Measurements from ENCODE around the gene ACHE.

The ACHE gene

DNA sequence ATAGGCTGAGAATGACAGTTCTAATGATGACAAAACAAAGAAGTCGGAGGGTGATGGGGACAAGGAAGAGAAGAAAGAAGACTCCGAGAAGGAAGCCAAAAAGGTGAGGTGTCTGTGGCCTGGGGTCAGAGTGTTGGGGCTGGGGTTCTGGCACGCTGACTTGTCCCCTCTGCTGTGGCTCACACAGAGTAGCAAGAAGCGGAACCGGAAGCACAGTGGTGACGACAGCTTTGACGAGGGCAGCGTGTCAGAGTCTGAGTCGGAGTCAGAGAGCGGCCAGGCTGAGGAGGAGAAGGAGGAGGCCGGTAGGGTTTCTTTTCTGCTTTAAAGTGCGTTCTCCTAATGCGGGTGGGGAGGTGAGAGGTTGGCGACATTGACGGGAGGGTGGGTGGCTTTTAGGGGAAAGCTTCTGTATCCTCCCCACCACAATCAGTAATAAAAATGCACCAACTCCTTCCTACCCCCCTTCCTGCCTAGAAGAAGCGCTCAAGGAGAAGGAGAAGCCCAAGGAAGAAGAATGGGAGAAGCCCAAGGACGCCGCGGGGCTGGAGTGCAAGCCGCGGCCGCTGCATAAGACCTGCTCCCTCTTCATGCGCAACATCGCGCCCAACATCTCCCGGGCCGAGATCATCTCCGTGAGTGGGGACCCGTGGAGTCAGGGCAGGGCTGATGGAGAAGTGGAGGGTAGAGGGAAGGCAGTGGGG lies 10.8 kb downstream of the ACHE start:
- peaks cover 7% of the 10 kb centered on the region; the same call in 1 of the 2 replicates for H3K4me1 ChIP-seq
- TF ChIP-seq, protein P1, sequence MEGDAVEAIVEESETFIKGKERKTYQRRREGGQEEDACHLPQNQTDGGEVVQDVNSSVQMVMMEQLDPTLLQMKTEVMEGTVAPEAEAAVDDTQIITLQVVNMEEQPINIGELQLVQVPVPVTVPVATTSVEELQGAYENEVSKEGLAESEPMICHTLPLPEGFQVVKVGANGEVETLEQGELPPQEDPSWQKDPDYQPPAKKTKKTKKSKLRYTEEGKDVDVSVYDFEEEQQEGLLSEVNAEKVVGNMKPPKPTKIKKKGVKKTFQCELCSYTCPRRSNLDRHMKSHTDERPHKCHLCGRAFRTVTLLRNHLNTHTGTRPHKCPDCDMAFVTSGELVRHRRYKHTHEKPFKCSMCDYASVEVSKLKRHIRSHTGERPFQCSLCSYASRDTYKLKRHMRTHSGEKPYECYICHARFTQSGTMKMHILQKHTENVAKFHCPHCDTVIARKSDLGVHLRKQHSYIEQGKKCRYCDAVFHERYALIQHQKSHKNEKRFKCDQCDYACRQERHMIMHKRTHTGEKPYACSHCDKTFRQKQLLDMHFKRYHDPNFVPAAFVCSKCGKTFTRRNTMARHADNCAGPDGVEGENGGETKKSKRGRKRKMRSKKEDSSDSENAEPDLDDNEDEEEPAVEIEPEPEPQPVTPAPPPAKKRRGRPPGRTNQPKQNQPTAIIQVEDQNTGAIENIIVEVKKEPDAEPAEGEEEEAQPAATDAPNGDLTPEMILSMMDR (IDR thresholded peaks at IDR 0.05; ENCODE audit: low read depth, low read length) = no peak
- H3K36me3 ChIP-seq = peaks cover 92% of the 10 kb centered on the region
- DNase-seq = no peak
- H3K27me3 ChIP-seq = no peaks in the 10 kb centered on the region
- no peak overlapping the region for H3K4me3 ChIP-seq (ENCODE audit: low read depth, low read length)
- no peaks in the 10 kb centered on the region for H3K9me3 ChIP-seq

DNA sequence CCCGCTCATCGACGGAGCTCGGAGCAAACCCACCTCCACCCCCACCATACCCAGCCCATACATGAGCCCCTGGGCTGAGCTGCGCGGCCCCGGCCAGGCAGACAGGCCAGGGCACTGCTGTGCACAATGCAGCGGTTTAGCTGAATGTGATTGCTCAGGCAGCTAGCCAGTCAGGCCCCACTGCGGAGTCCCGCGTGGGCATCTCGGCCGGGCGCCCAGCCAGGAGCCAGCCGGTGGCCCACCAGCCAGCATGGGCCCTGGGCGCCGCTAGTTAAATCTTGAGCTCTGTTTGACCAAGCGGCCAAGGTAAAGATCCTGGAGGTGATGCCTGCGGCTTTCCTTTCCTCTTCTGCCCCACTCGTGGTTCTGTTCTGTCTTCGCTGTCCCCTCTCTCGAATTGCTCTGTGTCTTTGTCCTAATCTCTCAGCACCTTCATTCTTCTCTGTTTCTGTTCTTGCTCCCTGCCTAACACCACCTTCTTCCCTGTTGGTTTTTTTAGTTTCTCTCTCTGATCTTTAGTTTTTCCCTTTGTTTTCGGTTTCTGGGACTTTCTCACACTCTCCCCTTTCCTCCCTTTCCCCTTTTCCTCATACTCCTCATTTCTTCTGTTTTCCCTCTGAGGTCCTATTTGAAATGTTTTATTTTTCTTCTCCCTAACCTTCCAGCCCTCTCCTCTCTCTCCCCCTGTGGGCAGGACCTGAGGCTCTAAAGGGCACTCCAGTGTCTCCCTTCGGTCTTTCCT lies 12.7 kb downstream of the ACHE start:
- TF ChIP-seq, protein P1 (IDR thresholded peaks at IDR 0.05; ENCODE audit: low read depth, low read length) = no peak
- peaks cover 96% of the 10 kb centered on the region for H3K36me3 ChIP-seq
- H3K4me3 ChIP-seq (ENCODE audit: low read depth, low read length) = no peak overlapping the region
- 0 out of 2 replicates have a peak, but pooled peaks cover 3% of the 10 kb centered on the region for H3K4me1 ChIP-seq
- H3K27me3 ChIP-seq = no peaks in the 10 kb centered on the region
- DNase-seq = no peak
- no peaks in the 10 kb centered on the region for H3K9me3 ChIP-seq

DNA sequence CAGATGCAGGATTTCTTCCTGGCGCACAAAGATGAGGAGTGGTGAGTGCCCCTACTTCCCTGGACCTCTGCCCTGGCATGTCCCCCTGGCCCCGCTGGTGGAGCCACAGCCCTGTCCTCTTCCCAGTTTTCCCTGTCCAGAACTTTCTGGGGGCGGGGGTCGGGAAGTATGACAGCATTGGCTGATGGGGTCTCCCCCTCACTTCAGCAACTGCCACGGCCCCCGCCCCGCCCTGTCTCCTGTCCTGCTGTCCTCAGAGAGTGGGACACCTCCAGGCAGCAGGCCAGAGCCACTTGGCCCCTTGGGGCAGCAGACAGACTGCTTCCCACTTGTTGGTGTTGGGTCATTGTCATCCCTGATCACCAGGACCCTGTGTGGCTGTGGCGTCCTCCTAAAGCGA lies 13.5 kb downstream of the ACHE start:
- no peaks in the 10 kb centered on the region for H3K4me1 ChIP-seq
- H3K9me3 ChIP-seq = no peaks in the 10 kb centered on the region
- H3K36me3 ChIP-seq = peaks cover 94% of the 10 kb centered on the region
- H3K27me3 ChIP-seq = no peaks in the 10 kb centered on the region
- TF ChIP-seq, protein P1 (IDR thresholded peaks at IDR 0.05; ENCODE audit: low read depth, low read length) = no peak
- DNase-seq = no peak
- no peak overlapping the region for H3K4me3 ChIP-seq (ENCODE audit: low read depth, low read length)

DNA sequence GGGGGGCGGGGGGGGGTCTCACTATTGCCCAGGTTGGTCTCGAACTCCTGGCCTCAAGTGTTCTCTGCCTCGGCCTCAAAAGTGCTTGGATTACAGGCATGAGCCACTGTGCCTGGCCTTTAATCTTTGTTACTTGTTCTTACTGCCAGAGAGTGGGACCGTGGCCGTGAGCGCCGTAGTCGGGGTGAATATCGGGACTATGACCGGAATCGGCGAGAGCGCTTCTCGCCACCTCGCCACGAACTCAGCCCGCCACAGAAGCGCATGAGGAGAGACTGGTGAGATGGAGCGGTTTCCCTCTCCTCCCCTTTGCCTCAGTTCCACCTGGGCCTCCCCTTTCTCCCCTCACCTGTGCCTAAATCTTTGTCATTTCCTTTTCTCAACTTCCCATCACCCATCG lies 14.6 kb downstream of the ACHE start:
- TF ChIP-seq, protein P1 (IDR thresholded peaks at IDR 0.05; ENCODE audit: low read depth, low read length) = no peak
- Histone ChIP-seq H3K9me3 (no peaks in the 10 kb centered on the region), H3K4me3 (ENCODE audit: low read depth, low read length) (no peak overlapping the region), H3K4me1 (peaks cover 5% of the 10 kb centered on the region; the same call in 1 of the 2 replicates), H3K36me3 (peaks cover 92% of the 10 kb centered on the region), H3K27me3 (no peaks in the 10 kb centered on the region)
- DNase-seq = no peak

DNA sequence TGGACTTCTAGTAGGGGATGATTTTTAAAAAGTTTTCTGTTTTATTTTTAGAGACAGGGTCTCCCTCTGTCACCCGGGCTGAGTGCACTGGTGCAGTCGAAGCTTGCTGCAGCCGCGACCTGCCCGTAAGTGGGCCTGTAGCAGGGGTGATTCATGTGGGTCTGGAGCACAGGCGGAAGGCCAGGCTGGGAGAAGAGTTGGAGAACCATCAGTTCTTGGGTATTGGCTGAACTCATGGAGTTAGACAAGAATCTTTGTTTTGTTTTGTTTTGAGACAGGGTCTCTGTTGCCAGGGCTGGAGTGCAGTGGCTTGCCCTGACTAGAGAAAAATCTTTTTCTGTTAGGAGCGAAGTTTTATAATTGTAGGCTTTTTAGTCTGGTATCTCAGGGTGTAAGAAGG lies 15.0 kb downstream of the ACHE start:
- DNase-seq = peak; percentile 6
- peaks cover 6% of the 10 kb centered on the region; the same call in 1 of the 2 replicates for H3K4me1 ChIP-seq
- H3K9me3 ChIP-seq = no peaks in the 10 kb centered on the region
- TF ChIP-seq, protein P1 (IDR thresholded peaks at IDR 0.05; ENCODE audit: low read depth, low read length) = no peak
- no peaks in the 10 kb centered on the region for H3K27me3 ChIP-seq
- peaks cover 91% of the 10 kb centered on the region for H3K36me3 ChIP-seq
- no peak overlapping the region for H3K4me3 ChIP-seq (ENCODE audit: low read depth, low read length)
